Measurements from ENCODE around the gene PTPRN2.

DNA sequence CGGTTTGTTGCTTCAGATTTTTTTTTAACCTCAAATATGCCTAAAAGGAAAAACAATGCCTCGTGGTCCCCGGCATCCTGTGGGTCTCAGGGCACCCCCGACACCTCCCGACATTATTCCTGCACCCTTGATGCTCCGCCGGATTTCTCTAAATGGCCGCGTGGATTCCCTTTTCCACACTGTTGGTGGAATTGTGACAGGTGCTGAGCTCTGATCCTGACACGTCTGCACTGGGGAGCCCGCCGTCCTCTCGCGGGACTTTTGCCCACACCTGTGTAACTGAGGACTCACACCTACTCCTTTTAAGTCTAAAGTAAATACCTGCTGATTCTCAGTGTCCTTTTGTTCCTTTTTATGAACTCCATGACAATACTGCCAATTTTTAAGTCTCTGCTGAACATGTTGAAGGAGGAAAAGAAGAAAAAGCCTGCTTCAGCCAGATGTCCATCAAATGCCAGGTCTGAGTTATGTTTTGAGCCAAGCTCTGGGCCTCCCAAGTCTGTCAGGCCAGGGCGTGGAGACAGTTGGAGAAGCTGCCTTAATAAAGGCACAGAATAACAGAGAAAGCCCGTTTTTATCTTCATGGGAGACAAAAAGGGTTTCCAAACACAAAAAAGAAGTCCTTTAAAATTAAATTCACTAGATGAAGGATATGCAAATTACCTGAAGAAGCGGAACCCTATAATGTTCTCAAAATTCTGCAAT lies 682.6 kb downstream of the PTPRN2 start:
- no peak for TF ChIP-seq CTCF (IDR thresholded peaks at IDR 0.05)
- no peak for TF ChIP-seq POLR2AphosphoS5 (IDR thresholded peaks at IDR 0.05; ENCODE audit: low read depth, low read length)
- TF ChIP-seq, protein P1, sequence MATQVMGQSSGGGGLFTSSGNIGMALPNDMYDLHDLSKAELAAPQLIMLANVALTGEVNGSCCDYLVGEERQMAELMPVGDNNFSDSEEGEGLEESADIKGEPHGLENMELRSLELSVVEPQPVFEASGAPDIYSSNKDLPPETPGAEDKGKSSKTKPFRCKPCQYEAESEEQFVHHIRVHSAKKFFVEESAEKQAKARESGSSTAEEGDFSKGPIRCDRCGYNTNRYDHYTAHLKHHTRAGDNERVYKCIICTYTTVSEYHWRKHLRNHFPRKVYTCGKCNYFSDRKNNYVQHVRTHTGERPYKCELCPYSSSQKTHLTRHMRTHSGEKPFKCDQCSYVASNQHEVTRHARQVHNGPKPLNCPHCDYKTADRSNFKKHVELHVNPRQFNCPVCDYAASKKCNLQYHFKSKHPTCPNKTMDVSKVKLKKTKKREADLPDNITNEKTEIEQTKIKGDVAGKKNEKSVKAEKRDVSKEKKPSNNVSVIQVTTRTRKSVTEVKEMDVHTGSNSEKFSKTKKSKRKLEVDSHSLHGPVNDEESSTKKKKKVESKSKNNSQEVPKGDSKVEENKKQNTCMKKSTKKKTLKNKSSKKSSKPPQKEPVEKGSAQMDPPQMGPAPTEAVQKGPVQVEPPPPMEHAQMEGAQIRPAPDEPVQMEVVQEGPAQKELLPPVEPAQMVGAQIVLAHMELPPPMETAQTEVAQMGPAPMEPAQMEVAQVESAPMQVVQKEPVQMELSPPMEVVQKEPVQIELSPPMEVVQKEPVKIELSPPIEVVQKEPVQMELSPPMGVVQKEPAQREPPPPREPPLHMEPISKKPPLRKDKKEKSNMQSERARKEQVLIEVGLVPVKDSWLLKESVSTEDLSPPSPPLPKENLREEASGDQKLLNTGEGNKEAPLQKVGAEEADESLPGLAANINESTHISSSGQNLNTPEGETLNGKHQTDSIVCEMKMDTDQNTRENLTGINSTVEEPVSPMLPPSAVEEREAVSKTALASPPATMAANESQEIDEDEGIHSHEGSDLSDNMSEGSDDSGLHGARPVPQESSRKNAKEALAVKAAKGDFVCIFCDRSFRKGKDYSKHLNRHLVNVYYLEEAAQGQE (IDR thresholded peaks at IDR 0.05; ENCODE audit: insufficient read depth in 1 of 2, low read depth in 2 of 2, low read length in 1 of 2): no peak
